OCI-LY1 (cell line): ENCODE measurements around the gene AFM.

Experiments
- EZH2 ChIP-seq: fragments of 200-600 bp; sonication (generic), shearing (Covaris generic); IDR thresholded peaks from 2 replicates; pipeline ENCODE4 v1.8.0; 2017; ENCODE audit warnings: borderline replicate concordance, mixed run types, mild to moderate bottlenecking, antibody characterized with exemption, low read length, moderate library complexity, mixed read lengths
- TF ChIP-seq, protein P1 (sequence below): fragments of 200-600 bp; sonication (generic), shearing (Covaris generic); IDR thresholded peaks from 2 replicates; pipeline ENCODE4 v1.5.1; 2017; ENCODE audit warnings: mild to moderate bottlenecking, antibody characterized with exemption, low read length, moderate library complexity, mixed read lengths

DNA sequence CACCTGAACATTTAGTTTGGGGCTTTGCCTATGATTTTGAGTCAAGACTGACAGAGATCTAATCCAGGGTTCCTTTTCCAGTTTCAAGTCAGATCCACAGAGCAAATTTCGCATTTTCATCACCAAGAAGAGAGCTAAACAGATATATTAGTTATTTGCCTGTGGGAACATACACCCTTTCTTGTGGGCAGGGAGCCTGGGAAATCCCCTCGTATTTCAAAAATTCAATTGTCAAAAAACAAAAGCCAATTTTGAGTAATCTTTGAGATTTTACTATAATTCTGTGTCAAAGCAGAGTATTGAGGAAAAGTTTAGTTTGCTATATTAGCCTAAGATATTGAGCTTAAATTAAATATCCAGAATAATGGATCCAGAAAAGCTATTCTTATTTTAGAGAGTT, 56.6 kb downstream of the AFM start:
- TF ChIP-seq, protein P1, sequence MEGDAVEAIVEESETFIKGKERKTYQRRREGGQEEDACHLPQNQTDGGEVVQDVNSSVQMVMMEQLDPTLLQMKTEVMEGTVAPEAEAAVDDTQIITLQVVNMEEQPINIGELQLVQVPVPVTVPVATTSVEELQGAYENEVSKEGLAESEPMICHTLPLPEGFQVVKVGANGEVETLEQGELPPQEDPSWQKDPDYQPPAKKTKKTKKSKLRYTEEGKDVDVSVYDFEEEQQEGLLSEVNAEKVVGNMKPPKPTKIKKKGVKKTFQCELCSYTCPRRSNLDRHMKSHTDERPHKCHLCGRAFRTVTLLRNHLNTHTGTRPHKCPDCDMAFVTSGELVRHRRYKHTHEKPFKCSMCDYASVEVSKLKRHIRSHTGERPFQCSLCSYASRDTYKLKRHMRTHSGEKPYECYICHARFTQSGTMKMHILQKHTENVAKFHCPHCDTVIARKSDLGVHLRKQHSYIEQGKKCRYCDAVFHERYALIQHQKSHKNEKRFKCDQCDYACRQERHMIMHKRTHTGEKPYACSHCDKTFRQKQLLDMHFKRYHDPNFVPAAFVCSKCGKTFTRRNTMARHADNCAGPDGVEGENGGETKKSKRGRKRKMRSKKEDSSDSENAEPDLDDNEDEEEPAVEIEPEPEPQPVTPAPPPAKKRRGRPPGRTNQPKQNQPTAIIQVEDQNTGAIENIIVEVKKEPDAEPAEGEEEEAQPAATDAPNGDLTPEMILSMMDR = no peak
- TF ChIP-seq EZH2 = no peak
